ENCODE results near the gene SESTD1.
"Not testable (repeated sequence)": the region's sequence is repeated elsewhere in the genome, so short reads cannot be mapped to it uniquely, and the experiment has no call there.

SESTD1 gene

GRCh38 chr2:179265082-179265510, 464 bp upstream of the SESTD1 start:
- no peak for DNase-seq (ENCODE audit: low read depth)

GRCh38 chr2:179263446-179264367, 925 bp downstream of the SESTD1 start:
- DNase-seq (ENCODE audit: low read depth): no peak

- DNase-seq (ENCODE audit: low read depth): no peak
These were observed 1.6 kb downstream of the SESTD1 start for GRCh38 chr2:179263015-179263414.

GRCh38 chr2:179262077-179262660, 2.5 kb downstream of the SESTD1 start:
- DNase-seq (ENCODE audit: low read depth): no peak

- no peak for DNase-seq (ENCODE audit: low read depth)
These were observed 3.3 kb downstream of the SESTD1 start for GRCh38 chr2:179261151-179261825.

GRCh38 chr2:179260224-179260623, 4.4 kb downstream of the SESTD1 start:
- no peak for DNase-seq (ENCODE audit: low read depth)

- no peak for DNase-seq (ENCODE audit: low read depth)
These were observed 9.5 kb downstream of the SESTD1 start for GRCh38 chr2:179255129-179255528.

GRCh38 chr2:179253226-179253625, 11.4 kb downstream of the SESTD1 start:
- DNase-seq (ENCODE audit: low read depth): no peak

GRCh38 chr2:179252423-179252822, 12.2 kb downstream of the SESTD1 start:
- DNase-seq (ENCODE audit: low read depth): no peak

GRCh38 chr2:179251870-179252269, 12.8 kb downstream of the SESTD1 start:
- DNase-seq (ENCODE audit: low read depth): no peak

GRCh38 chr2:179250848-179251504, 13.7 kb downstream of the SESTD1 start:
- DNase-seq (ENCODE audit: low read depth): no peak

GRCh38 chr2:179250095-179250494, 14.5 kb downstream of the SESTD1 start:
- DNase-seq (ENCODE audit: low read depth): no peak

- DNase-seq (ENCODE audit: low read depth): no peak
These were observed 16.6 kb downstream of the SESTD1 start for GRCh38 chr2:179248024-179248348.

GRCh38 chr2:179247318-179248023, 17.2 kb downstream of the SESTD1 start:
- DNase-seq (ENCODE audit: low read depth): no peak

- not testable (repeated sequence) for DNase-seq (ENCODE audit: low read depth)
These were observed 18.8 kb downstream of the SESTD1 start for GRCh38 chr2:179245843-179246242.

- no peak for DNase-seq (ENCODE audit: low read depth)
These were observed 21.6 kb downstream of the SESTD1 start for GRCh38 chr2:179243046-179243445.

- no peak for DNase-seq (ENCODE audit: low read depth)
These were observed 23.9 kb downstream of the SESTD1 start for GRCh38 chr2:179240481-179241451.

GRCh38 chr2:179239838-179240237, 24.8 kb downstream of the SESTD1 start:
- DNase-seq (ENCODE audit: low read depth): no peak

GRCh38 chr2:179239195-179239594, 25.4 kb downstream of the SESTD1 start:
- DNase-seq (ENCODE audit: low read depth): no peak

GRCh38 chr2:179238027-179238426, 26.6 kb downstream of the SESTD1 start:
- DNase-seq (ENCODE audit: low read depth): no peak
